ENCODE data around the gene CKAP4. TPM values are rescaled to one million over a fixed set of nuclear protein-coding genes. Genes with fewer than 3 reads are reported as not detected.

Gene CKAP4
- total RNA-seq, 1 experiment from 2014 or later, result 69.6 TPM

DNA sequence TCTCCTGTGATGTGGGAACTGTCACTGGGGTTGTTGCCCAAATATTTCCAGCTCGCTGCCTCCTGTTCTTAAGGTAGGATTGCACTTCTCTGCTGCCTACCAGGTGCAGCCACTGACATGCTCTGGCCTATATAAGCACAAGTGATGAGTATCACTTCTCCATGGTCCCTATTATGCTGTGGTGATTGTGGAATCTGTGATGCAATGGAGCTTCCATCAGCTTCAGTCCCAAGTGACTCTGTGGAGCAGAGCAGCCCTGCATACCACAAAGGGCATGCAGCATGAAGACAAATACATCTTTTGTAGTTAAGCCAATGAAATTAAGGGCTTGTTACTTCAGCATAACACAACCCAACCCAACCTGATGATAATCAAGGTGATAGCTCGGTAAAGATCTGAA lies 43.5 kb downstream of the CKAP4 start:
- TF ChIP-seq, protein P1, sequence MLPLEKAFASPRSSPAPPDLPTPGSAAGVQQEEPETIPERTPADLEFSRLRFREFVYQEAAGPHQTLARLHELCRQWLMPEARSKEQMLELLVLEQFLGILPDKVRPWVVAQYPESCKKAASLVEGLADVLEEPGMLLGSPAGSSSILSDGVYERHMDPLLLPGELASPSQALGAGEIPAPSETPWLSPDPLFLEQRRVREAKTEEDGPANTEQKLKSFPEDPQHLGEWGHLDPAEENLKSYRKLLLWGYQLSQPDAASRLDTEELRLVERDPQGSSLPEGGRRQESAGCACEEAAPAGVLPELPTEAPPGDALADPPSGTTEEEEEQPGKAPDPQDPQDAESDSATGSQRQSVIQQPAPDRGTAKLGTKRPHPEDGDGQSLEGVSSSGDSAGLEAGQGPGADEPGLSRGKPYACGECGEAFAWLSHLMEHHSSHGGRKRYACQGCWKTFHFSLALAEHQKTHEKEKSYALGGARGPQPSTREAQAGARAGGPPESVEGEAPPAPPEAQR (CRISPR knock-in tag; IDR thresholded peaks at IDR 0.05), result no peak
- TF ChIP-seq ZNF317 (CRISPR knock-in tag; IDR thresholded peaks at IDR 0.05; ENCODE audit: borderline replicate concordance, low read depth) (no peak), TEAD4 (CRISPR knock-in tag; IDR thresholded peaks at IDR 0.05) (no peak), ZNF232 (CRISPR knock-in tag; IDR thresholded peaks at IDR 0.05) (no peak), NFYB (CRISPR knock-in tag; conservative IDR thresholded peaks at IDR 0.05; ENCODE audit: low read depth) (no peak)
- TF ChIP-seq, protein P2, sequence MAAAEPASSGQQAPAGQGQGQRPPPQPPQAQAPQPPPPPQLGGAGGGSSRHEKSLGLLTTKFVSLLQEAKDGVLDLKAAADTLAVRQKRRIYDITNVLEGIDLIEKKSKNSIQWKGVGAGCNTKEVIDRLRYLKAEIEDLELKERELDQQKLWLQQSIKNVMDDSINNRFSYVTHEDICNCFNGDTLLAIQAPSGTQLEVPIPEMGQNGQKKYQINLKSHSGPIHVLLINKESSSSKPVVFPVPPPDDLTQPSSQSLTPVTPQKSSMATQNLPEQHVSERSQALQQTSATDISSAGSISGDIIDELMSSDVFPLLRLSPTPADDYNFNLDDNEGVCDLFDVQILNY (CRISPR knock-in tag; IDR thresholded peaks at IDR 0.05), result no peak
- H3K27ac Mint-ChIP-seq, result no peak overlapping the region
- peaks cover 20% of the 10 kb centered on the region for H3K9me3 Mint-ChIP-seq
- ChIA-PET POLR2A (no interaction called here), CTCF (interaction anchor here (1.3 kb wide), 1 partner anchor 33 kb away, joined by 4 read pairs; no protein-coding TSS in a partner anchor)
- DNase-seq (ENCODE audit: low spot score) (no peak), ATAC-seq (no peak)
- peaks cover 3% of the 10 kb centered on the region; the same call in 1 of the 2 replicates for H3K36me3 Mint-ChIP-seq
- H3K27me3 Mint-ChIP-seq (ENCODE audit: low read depth), result 0 out of 2 replicates have a peak, but pooled peaks cover 2% of the 10 kb centered on the region
- H3K4me3 Mint-ChIP-seq, result no peak overlapping the region
- H3K4me1 Mint-ChIP-seq, result no peaks in the 10 kb centered on the region

GRCh38 chr12:106197906-106198623 lies 49.8 kb downstream of the CKAP4 start:
- TF ChIP-seq, protein P3, sequence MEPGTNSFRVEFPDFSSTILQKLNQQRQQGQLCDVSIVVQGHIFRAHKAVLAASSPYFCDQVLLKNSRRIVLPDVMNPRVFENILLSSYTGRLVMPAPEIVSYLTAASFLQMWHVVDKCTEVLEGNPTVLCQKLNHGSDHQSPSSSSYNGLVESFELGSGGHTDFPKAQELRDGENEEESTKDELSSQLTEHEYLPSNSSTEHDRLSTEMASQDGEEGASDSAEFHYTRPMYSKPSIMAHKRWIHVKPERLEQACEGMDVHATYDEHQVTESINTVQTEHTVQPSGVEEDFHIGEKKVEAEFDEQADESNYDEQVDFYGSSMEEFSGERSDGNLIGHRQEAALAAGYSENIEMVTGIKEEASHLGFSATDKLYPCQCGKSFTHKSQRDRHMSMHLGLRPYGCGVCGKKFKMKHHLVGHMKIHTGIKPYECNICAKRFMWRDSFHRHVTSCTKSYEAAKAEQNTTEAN (CRISPR knock-in tag; IDR thresholded peaks at IDR 0.05), result no peak
- TF ChIP-seq, protein P4, sequence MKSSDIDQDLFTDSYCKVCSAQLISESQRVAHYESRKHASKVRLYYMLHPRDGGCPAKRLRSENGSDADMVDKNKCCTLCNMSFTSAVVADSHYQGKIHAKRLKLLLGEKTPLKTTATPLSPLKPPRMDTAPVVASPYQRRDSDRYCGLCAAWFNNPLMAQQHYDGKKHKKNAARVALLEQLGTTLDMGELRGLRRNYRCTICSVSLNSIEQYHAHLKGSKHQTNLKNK (CRISPR knock-in tag; IDR thresholded peaks at IDR 0.05), result no peak
- TF ChIP-seq GTF2I (CRISPR knock-in tag; conservative IDR thresholded peaks at IDR 0.05), result no peak
- no peak for TF ChIP-seq GABPB1 (CRISPR knock-in tag; IDR thresholded peaks at IDR 0.05)
- CTCF ChIA-PET, result interaction anchor here (1.0 kb wide), 1 partner anchor 84 kb away, joined by 3 read pairs; no protein-coding TSS in a partner anchor
- ATAC-seq (no peak), DNase-seq (ENCODE audit: low spot score) (no peak)
- H3K4me1 Mint-ChIP-seq, result no peaks in the 10 kb centered on the region
- no peak overlapping the region for H3K4me3 Mint-ChIP-seq
- peaks cover 4% of the 10 kb centered on the region; the same call in 1 of the 2 replicates for H3K9me3 Mint-ChIP-seq
- no peaks in the 10 kb centered on the region for H3K27me3 Mint-ChIP-seq (ENCODE audit: low read depth)
- H3K27ac Mint-ChIP-seq, result no peak overlapping the region
- POLR2A ChIA-PET, result no interaction called here
- no peaks in the 10 kb centered on the region for H3K36me3 Mint-ChIP-seq

GRCh38 chr12:106195621-106196027 lies 52.2 kb downstream of the CKAP4 start:
- no peaks in the 10 kb centered on the region for H3K27me3 Mint-ChIP-seq (ENCODE audit: low read depth)
- no peaks in the 10 kb centered on the region for H3K36me3 Mint-ChIP-seq
- H3K4me3 Mint-ChIP-seq, result no peak overlapping the region
- H3K4me1 Mint-ChIP-seq, result no peaks in the 10 kb centered on the region
- ChIA-PET CTCF (interaction anchor here (1.3 kb wide), 1 partner anchor 31 kb away, joined by 4 read pairs; no protein-coding TSS in a partner anchor), POLR2A (no interaction called here)
- no peak overlapping the region for H3K27ac Mint-ChIP-seq
- ATAC-seq (no peak), DNase-seq (ENCODE audit: low spot score) (no peak)
- peaks cover 5% of the 10 kb centered on the region for H3K9me3 Mint-ChIP-seq
- TF ChIP-seq, protein P5, sequence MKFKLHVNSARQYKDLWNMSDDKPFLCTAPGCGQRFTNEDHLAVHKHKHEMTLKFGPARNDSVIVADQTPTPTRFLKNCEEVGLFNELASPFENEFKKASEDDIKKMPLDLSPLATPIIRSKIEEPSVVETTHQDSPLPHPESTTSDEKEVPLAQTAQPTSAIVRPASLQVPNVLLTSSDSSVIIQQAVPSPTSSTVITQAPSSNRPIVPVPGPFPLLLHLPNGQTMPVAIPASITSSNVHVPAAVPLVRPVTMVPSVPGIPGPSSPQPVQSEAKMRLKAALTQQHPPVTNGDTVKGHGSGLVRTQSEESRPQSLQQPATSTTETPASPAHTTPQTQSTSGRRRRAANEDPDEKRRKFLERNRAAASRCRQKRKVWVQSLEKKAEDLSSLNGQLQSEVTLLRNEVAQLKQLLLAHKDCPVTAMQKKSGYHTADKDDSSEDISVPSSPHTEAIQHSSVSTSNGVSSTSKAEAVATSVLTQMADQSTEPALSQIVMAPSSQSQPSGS (CRISPR knock-in tag; IDR thresholded peaks at IDR 0.05; ENCODE audit: borderline replicate concordance, low read depth), result no peak
- TF ChIP-seq PRRX2 (CRISPR knock-in tag; IDR thresholded peaks at IDR 0.05) (no peak), ELF4 (CRISPR knock-in tag; IDR thresholded peaks at IDR 0.05; ENCODE audit: low read depth) (no peak), NFYB (CRISPR knock-in tag; conservative IDR thresholded peaks at IDR 0.05; ENCODE audit: low read depth) (no peak), ZNF263 (CRISPR knock-in tag; IDR thresholded peaks at IDR 0.05; ENCODE audit: low read depth) (no peak), ZNF396 (CRISPR knock-in tag; IDR thresholded peaks at IDR 0.05; ENCODE audit: borderline replicate concordance) (no peak), NFE2L1 (CRISPR knock-in tag; IDR thresholded peaks at IDR 0.05) (no peak), TEAD4 (CRISPR knock-in tag; IDR thresholded peaks at IDR 0.05) (no peak), CREM (CRISPR knock-in tag; IDR thresholded peaks at IDR 0.05) (no peak)
- TF ChIP-seq, protein P2 (CRISPR knock-in tag; IDR thresholded peaks at IDR 0.05), result no peak
- TF ChIP-seq, protein P6, sequence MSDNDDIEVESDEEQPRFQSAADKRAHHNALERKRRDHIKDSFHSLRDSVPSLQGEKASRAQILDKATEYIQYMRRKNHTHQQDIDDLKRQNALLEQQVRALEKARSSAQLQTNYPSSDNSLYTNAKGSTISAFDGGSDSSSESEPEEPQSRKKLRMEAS (CRISPR knock-in tag; IDR thresholded peaks at IDR 0.05), result no peak
- TF ChIP-seq, protein P7, sequence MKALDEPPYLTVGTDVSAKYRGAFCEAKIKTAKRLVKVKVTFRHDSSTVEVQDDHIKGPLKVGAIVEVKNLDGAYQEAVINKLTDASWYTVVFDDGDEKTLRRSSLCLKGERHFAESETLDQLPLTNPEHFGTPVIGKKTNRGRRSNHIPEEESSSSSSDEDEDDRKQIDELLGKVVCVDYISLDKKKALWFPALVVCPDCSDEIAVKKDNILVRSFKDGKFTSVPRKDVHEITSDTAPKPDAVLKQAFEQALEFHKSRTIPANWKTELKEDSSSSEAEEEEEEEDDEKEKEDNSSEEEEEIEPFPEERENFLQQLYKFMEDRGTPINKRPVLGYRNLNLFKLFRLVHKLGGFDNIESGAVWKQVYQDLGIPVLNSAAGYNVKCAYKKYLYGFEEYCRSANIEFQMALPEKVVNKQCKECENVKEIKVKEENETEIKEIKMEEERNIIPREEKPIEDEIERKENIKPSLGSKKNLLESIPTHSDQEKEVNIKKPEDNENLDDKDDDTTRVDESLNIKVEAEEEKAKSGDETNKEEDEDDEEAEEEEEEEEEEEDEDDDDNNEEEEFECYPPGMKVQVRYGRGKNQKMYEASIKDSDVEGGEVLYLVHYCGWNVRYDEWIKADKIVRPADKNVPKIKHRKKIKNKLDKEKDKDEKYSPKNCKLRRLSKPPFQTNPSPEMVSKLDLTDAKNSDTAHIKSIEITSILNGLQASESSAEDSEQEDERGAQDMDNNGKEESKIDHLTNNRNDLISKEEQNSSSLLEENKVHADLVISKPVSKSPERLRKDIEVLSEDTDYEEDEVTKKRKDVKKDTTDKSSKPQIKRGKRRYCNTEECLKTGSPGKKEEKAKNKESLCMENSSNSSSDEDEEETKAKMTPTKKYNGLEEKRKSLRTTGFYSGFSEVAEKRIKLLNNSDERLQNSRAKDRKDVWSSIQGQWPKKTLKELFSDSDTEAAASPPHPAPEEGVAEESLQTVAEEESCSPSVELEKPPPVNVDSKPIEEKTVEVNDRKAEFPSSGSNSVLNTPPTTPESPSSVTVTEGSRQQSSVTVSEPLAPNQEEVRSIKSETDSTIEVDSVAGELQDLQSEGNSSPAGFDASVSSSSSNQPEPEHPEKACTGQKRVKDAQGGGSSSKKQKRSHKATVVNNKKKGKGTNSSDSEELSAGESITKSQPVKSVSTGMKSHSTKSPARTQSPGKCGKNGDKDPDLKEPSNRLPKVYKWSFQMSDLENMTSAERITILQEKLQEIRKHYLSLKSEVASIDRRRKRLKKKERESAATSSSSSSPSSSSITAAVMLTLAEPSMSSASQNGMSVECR (CRISPR knock-in tag; IDR thresholded peaks at IDR 0.05; ENCODE audit: borderline replicate concordance), result no peak
